ENCODE measurements around the gene DKK1.
"Not testable (repeated sequence)": the region's sequence is repeated elsewhere in the genome, so short reads cannot be mapped to it uniquely, and the experiment has no call there.

- TF ChIP-seq JUNB (IDR thresholded peaks at IDR 0.05); FOSL2 (IDR thresholded peaks at IDR 0.05); FOSL2 (CRISPR knock-in tag; IDR thresholded peaks at IDR 0.05); CTCF (IDR thresholded peaks at IDR 0.05); REST (IDR thresholded peaks at IDR 0.05); EP300 (IDR thresholded peaks at IDR 0.05): not testable (repeated sequence)
Observed at GRCh38 chr10:52365547-52366432, 51.7 kb downstream of the DKK1 start.

Measured in A549 (cell line).